ENCODE results near the gene HOXD4. TPM values are rescaled to one million over a fixed set of nuclear protein-coding genes. Genes with fewer than 3 reads are reported as not detected.

Gene HOXD4
- total and polyA plus RNA-seq, 11 donors: 0.10 to 0.96 (median 0.41) TPM; not detected in 2

- H3K27me3 ChIP-seq: peaks cover 41 to 100% (median 76%) of the 10 kb centered on the region in 9 donors
- TF ChIP-seq POLR2A (IDR thresholded peaks at IDR 0.05): no peak
- DNase-seq: no peak
- H3K4me3 ChIP-seq: peak overlapping the region in 11 of 12 donors; percentile 5 to 54 (median 40)
- intact Hi-C loops (cut with DNase I): loop anchor here in 2 of 10 donors (5.0 to 10.0 kb wide), 2 partner anchors 35 to 87 kb away; partner anchors contain the start of gene MTX2 (in 1 of the 2)
- ATAC-seq: peak in 1 of 4 donors; percentile 24
- H3K27ac ChIP-seq: peak overlapping the region in 4 of 12 donors; percentile 8 to 83 (median 69)
- no peaks in the 10 kb centered on the region for H3K36me3 ChIP-seq
- WGBS, 4 donors: 11 to 16% (median 13%) methylated on average over 12 of the region's 12 CpGs
- no peaks in the 10 kb centered on the region for H3K9me3 ChIP-seq
- H3K4me1 ChIP-seq: peaks cover 0 to 19% (median 0%) of the 10 kb centered on the region in 12 donors
Measured at GRCh38 chr2:176177580-176178037, 26.3 kb downstream of the HOXD4 start.

- Histone ChIP-seq H3K4me1 (peaks cover 0 to 19% (median 0%) of the 10 kb centered on the region in 12 donors), H3K4me3 (peak overlapping the region in 11 of 12 donors; percentile 5 to 54 (median 40)), H3K27ac (peak overlapping the region in 4 of 12 donors; percentile 8 to 83 (median 69)), H3K36me3 (no peaks in the 10 kb centered on the region), H3K27me3 (peaks cover 35 to 100% (median 70%) of the 10 kb centered on the region in 9 donors), H3K9me3 (no peaks in the 10 kb centered on the region)
- TF ChIP-seq CTCF (IDR thresholded peaks at IDR 0.05): no peak
- no peak for TF ChIP-seq POLR2A (IDR thresholded peaks at IDR 0.05)
- 1 to 9% (median 3%) methylated on average over 17 to 68 of the region's 68 CpGs for WGBS, 4 donors
- intact Hi-C loops (cut with DNase I): loop anchor here in 2 of 10 donors (5.0 to 10.0 kb wide), 2 partner anchors 36 to 87 kb away; partner anchors contain the start of gene MTX2 (in 1 of the 2)
- ATAC-seq (peak in 3 of 4 donors; percentile 29 to 59 (median 48)), DNase-seq (peak in 1 of 5 donors; percentile 66)
Measured at GRCh38 chr2:176178038-176178756, 26.8 kb downstream of the HOXD4 start.

- ATAC-seq (peak in 1 of 4 donors; percentile 24), DNase-seq (no peak)
- intact Hi-C loops (cut with DNase I): loop anchor here in 2 of 10 donors (5.0 to 10.0 kb wide), 2 partner anchors 37 to 86 kb away; partner anchors contain the start of gene MTX2 (in 1 of the 2)
- peaks cover 0 to 19% (median 0%) of the 10 kb centered on the region in 12 donors for H3K4me1 ChIP-seq
- H3K9me3 ChIP-seq: no peaks in the 10 kb centered on the region
- WGBS, 4 donors: 19 to 26% (median 20%) methylated on average over 7 of the region's 7 CpGs
- H3K27ac ChIP-seq: peak overlapping the region in 3 of 12 donors; percentile 62 to 83 (median 76)
- TF ChIP-seq POLR2A (IDR thresholded peaks at IDR 0.05) (no peak), CTCF (IDR thresholded peaks at IDR 0.05) (no peak)
- H3K27me3 ChIP-seq: peaks cover 29 to 99% (median 64%) of the 10 kb centered on the region in 9 donors
- H3K4me3 ChIP-seq: peak overlapping the region in 9 of 12 donors; percentile 32 to 54 (median 40)
- H3K36me3 ChIP-seq: no peaks in the 10 kb centered on the region
Measured at GRCh38 chr2:176178757-176179295, 27.5 kb downstream of the HOXD4 start.

- Histone ChIP-seq H3K9me3 (no peaks in the 10 kb centered on the region), H3K4me1 (peaks cover 0 to 10% (median 0%) of the 10 kb centered on the region in 12 donors), H3K27ac (no peak overlapping the region), H3K4me3 (no peak overlapping the region), H3K27me3 (peaks cover 15 to 98% (median 53%) of the 10 kb centered on the region in 9 donors), H3K36me3 (no peaks in the 10 kb centered on the region)
- ATAC-seq (no peak), DNase-seq (no peak)
- intact Hi-C loops (cut with DNase I): no loop called here
- 71 to 81% (median 74%) methylated on average over 3 of the region's 3 CpGs for WGBS, 4 donors
- TF ChIP-seq POLR2A (IDR thresholded peaks at IDR 0.05): no peak
- TF ChIP-seq CTCF (IDR thresholded peaks at IDR 0.05): no peak
Measured at GRCh38 chr2:176181551-176181950, 30.2 kb downstream of the HOXD4 start.

Data from heart left ventricle (tissue), 16 donors.